GM18858 (cell line): ENCODE results near the gene ZNF579.
"Not testable (repeated sequence)": the region's sequence is repeated elsewhere in the genome, so short reads cannot be mapped to it uniquely, and the experiment has no call there.

Experiments used
- ATAC-seq: cut with Tn5 transposase; IDR thresholded peaks from one replicate; pipeline ENCODE4 v1.9.1; 2021; ENCODE audit not compliant: unreplicated experiment

Gene ZNF579

DNA sequence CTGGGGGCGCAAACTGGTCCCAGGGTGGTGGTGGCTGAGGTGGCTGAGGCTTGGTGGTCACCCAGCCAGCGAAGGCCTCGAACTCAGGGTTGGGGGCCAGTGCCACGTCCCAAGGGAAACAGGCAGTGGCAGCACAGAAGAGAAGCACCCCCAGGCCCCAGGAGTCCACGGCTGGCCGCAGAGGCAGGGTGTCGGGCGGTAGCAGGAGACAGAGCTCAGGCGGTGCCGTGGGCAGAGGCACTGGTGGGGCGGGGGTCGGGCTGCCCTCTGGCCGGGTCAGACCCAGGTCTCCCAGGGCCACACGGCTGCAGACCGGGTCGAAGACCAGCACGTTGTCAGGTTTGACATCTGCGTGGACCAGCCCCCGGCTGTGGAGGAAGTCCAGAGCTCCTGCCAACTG is 39.6 kb downstream of the ZNF579 start:
- no peak for ATAC-seq

DNA sequence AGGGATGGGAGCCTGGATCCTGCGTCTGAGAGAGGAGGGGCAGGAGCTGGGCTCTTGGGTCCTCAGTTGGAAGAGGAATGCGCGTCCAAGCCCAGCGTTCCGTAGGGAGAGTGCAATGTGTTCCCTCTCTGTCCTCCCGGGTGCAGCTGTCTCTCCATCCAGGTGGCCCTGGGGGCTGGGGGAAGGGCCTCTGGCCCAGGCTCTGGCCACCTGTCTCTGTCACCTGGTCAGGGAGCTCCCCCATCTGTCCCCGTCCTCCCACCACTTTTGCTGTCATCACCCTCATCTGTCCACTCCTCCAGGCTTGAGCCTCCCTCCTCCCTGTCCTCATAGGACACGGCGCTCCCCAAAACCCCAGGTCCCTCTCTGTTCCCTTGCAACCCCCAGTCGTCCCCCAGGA is 40.0 kb downstream of the ZNF579 start:
- no peak for ATAC-seq

DNA sequence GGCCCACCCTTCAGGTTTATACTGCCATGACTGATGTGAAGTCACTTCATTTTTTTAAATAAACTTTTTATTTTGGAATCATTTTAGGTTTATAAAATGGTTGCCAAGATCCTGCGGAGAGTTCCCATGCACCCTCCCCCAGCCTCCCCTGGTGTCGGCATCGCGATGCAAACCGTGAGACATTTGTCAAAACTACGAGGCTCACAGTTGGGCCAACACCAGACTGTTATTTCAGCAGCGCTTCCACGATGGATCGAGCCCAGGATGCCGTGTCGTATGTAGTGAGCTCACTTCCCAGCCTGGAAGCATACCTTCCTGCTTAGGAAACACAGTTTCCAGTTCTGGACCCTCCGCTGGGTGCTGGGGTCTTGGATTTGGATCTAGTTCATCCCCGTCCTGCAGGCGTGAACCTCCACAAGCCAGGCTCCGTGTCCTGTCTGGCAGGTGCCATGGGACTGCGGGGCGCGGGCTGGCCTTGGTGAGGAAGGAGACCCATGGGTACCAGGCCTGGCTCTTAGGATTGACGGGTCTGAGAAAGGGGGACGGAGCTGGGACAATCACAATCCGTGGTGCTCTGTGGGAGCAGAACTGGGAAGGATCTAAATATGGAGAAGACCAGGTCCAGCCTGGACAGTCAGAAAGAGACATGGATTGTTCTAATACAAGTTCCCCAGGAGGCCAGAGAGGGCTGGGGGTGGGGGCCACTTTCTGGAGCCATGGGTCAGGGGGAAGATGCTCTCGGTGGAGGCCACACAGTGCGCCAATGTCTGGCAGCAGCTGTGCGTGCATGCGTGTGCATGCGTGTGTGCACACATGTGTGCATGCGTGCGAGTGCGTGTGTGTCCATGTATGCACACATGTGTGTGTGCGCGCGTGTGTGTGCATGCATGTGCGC is 41.3 kb downstream of the ZNF579 start:
- no peak for ATAC-seq

DNA sequence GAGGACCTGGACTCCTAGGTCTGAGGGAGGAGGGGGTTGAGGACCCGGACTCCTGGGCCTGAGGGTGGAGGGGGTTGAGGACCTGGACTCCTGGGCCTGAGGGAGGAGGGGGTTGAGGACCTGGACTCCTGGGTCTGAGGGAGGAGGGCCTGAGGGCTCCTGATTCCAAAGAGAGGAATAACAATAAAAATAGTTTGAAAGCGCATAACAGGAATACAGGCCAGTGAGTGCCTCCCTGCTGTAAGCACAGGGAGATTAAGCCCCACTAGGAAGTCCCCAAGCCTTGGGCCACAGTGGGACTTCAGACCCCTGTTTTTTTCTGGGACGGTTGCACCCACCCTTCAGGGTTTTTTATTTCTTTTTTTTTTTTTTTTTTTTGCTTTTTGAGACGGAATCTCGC is 42.5 kb downstream of the ZNF579 start:
- no peak for ATAC-seq

DNA sequence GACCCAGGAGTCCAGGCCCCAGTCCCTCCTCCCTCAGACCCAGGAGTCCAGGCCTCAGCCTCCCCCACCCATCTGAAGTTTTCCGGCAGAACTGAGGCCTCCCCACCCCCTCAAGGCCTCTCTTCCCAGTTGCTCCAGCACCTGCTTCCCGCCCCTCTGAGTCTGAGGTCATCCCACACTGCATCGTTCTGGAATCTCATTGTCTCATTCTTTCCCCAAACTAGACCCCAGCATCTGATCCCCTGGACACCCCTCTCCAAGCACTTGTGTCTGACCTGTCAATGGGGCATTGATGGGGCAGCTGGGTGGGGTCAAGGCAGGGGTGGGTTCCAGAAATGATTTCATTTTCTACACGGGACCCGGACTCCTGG is 42.9 kb downstream of the ZNF579 start:
- no peak for ATAC-seq

DNA sequence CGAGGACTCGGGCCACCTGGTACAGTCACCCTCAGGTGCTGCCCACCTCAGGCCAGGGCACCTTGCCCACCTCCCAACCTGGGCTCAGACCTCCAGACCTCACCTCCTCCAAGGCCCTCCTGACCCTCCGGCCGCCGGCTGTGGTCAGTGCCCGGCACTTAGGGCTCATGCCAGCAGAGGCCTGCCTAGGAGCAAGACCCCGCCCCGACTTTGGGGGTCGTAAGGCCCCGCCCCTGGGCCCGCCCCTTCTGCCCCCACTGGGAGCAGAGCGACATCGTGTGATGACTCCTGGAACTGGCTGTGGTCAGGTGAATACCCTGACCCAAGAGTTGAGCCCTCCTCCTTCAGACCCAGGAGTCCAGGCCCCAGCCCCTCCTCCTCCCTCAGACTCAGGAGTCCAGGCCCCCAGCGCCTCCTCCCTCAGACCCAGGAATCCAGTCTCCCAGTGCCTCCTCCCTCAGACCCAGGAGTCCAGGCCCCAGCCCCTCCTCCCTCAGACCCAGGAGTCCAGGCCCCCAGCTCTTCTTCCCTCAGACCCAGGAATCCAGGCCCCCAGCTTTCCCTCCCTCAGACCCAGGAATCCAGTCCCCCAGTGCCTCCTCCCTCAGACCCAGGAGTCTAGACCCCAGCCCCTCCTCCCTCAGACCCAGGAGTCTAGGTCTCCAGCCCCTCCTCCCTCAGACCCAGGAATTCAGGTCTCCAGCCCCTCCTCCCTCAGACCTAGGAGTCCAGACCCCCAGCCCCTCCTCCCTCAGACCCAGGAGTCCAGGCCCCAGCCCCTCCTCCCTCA is 43.5 kb downstream of the ZNF579 start, which contains the start of gene SBK2:
SBK2 (minus strand) TSS at position 183 of the 790 bp plus-strand sequence. CDS start 839 bp downstream, outside the sequence.
- no peak for ATAC-seq

DNA sequence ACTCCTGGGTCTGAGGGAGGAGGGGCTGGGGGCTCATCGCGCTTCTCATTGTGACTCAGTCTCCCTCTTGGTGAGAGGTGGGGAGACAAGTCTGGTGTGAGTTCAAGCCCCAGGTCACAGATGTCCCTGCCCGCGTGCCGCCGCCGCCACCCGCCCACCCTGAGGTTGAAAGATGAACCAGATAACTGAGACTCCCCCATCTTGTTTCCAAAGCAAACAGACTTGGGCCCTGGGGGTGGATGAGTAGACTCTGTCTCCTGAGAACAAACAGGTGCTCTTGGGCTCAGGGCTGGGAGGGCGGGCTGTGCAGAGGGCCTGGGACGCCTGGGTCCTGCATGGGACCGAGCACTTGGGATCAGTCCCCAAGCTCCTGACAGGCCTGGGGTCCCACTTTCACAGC is 44.3 kb downstream of the ZNF579 start:
- no peak for ATAC-seq

DNA sequence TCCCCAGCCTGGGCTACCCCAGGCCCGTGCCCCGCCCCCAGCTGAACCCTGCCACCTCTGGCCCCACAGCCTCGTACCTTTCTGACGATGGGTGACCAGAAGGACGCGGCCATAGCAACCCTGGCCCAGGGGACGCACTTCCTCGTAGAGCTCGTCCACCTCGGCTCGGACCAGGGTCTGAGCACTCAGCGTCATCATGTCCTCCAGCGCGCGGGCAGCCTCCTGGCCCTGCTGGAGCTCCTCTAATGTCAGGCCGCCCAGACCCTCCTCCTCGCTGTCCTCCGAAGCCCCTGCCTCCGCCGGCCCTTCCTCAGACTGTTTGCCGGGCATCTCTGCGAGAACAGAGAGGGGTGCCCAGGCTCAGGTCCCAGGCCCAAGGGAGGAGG is 44.7 kb downstream of the ZNF579 start:
- no peak for ATAC-seq

DNA sequence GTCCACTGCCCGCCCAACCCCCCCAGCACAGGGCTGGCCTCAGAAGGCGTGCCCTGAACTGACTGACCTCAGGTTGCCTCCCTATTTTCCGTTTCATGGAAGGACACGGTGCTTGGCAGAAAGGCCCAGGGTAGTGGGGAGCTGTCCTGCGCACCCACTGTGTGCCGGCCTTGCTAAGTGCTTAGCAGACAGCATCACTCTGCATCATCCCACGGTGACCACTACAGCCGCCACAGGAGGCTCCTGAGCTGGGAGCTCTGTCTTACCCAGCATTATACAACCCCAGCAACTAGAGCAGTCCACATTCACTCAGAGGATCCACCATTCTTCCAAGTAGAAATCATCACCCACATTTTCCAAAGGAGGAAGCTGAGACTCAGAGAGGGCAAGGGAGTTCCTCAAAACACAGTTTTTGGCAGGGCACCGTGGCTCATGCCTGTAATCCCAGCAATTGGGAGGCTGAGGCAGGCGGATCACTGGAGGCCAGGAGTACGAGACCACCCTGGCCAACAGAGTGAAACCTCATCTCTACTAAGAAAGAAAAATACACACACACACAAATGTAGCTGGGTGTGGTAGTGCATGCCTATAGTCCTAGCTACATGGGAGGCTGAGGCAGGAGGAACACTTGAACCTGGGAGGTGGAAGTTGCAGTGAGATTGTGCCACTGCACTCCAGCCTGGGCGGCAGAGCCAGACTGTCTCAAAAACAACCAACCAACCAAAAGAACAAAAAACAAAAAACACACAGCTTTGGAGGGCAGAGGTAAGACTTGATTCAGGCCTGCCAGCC is 45.3 kb downstream of the ZNF579 start:
- no peak for ATAC-seq

DNA sequence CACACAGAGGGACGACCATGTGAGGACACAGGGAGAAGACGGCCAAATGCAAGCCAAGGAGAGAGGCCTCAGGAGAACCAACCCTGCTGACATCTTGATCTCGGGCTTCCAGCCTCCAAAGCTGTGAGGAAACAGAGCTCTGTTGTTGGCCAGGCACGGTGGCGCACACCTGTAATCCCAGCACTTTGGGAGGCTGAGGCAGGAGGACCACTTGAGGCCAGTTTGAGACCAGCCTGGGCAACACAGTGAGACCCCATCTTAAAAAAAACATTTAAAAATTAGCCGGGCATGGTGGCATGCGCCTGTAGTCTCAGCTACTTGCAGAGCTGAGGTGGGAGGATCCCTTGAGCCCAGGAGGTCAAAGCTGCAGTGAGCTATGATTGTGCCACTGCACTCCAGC is 46.4 kb downstream of the ZNF579 start:
- not testable (repeated sequence) for ATAC-seq

DNA sequence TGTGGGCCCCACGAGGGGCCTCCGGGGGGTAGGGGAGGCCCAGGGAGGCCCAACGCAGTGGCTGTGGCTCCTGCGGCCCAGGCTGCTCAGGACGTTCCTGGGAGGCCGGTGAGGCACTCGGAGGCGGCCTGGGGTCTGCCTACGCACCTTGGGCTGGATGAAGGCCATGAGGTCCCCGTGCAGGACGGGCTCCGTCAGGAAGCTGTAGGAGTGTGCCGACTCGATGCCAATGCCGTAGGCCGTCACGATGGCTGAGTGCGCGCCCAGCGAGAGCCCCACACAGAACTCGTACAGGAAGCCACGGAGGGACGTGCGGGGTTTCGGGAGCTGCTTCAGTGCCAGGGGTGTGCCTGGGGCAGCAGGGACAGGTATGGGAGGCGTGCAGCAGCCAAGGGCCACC is 49.7 kb downstream of the ZNF579 start:
- no peak for ATAC-seq

DNA sequence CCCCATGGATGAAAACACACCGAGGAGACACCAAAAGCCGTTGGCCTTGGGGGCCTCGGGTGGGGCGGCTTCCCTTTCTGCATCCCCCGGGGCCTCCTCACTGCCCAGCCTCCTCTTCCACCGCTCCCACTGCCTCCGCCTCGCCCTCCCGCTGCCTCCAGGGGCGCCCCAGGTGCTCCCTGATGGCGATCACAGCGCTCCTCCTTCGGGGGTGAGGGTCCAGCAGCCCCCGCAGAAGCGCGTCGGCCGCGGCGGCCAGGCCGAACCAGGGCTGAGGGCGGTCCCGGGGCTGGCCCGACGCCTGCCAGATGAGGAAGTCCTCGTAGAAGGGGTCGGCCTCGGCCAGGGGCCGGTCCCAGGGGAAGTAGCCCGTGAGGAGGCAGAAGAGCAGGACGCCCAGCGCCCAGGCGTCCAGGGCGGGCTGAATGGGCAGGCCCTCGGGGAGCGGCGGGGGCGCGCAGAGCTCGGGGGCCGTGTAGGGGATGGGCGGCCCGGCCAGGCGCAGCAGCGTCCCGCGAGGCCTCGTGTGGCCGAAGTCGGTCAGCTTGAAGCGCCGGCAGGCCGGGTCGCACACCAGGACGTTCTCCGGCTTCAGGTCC is 50.9 kb downstream of the ZNF579 start:
- ATAC-seq = no peak

DNA sequence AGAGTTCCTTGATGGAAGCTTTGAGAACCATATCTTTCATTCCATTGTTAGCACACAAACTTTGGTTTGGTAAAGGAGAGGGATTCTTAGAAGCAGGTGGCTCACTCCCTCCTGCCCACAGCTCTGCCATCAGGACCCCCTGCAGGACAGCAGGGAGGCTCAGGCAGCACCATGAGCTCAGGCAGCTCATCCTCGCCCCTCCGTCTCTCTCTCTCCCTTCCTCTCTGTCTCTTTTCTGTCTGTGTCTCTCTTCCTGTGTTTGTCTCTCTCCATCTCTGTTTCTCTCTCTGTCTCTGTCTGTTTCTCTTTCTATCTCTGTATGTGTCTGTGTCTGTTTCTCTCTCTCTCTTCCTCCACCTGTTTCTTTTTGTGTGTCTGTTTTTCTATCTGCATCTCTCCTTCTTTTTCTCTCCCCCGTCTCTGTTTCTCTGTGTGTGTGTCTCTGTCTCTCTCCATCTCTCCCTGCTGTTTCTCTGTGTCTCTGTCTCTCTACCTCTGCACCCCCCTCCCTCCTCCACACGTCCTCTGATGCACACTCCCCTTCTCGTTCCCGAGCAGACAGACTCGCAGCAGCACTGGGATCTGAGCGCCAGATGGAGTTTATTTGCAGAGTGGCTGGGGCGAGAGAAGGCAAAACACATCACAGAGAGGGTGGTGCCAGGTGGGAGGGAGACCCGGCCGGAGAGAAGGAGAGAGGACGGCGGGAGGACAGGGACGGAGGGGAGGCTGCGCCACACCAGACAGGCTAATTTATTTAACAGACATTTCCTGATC is 52.4 kb downstream of the ZNF579 start:
- no peak for ATAC-seq

DNA sequence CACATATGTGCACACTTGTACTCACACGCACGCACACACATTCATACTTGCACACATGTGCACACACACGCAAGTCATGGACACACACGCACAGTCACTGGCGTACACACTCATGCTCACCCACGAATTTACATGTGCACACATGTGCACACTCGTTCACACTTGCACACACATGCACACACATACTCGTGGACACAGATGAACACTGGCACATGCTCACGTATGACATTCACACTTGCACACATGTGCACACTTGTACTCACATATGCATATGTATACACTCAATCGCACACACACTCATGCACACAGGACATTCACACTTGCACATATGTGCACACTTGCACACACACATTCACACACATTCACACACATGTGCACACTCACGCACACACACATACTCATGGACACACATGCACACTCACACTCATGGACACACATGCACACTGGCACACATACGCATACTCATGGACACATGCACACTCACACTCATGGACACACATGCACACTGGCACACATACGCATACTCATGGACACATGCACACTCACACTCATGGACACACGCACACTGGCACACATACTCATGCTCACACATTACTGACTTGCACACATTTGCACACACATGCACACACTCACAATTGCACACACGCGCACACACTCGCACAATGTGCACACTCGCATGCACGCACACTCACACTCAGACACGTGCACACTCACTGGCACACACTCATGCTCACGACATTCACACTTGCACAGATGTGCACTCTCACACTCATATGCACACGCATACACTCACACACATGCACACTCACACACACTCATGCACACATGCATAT is 53.2 kb downstream of the ZNF579 start:
- ATAC-seq = no peak
